SK-N-SH treated with all-trans-retinoic acid at 6 μM for 48 hours (cell line): ENCODE measurements around the gene TRIM46.
A peak's percentile ranks its signal among the peaks of the same experiment; 100 is the strongest.

ENCODE experiments used
- ATAC-seq: fragments of 200-7000 bp; cut with Tn5 transposase; 3 replicates; pipeline ENCODE4 v1.9.1; 2020; ENCODE audit warnings: mild to moderate bottlenecking, moderate library complexity
- ARNTL ChIP-seq: fragments of 450-650 bp; formaldehyde crosslinking; IDR thresholded peaks from 2 replicates; pipeline ENCODE4 v1.5.0; 2020; ENCODE audit warnings: low read depth, mild to moderate bottlenecking, moderate library complexity, borderline replicate concordance
- CREB5 ChIP-seq: fragments of 250-450 bp; sonication (Bioruptor Pico); IDR thresholded peaks from 2 replicates; pipeline ENCODE4 v1.5.1; 2020; ENCODE audit warnings: low read depth, mild to moderate bottlenecking, moderate library complexity
- CSDC2 ChIP-seq: fragments of 250-450 bp; sonication (Bioruptor Pico); IDR thresholded peaks from 2 replicates; pipeline ENCODE4 v1.5.0; 2020; ENCODE audit warnings: mild to moderate bottlenecking, moderate library complexity
- CSRNP3 ChIP-seq: fragments of 250-450 bp; sonication (Bioruptor Pico); IDR thresholded peaks from 2 replicates; pipeline ENCODE4 v1.5.1; 2021; ENCODE audit warnings: mild to moderate bottlenecking, moderate library complexity
- ESRRG ChIP-seq: fragments of 250-450 bp; sonication (Bioruptor Pico); IDR thresholded peaks from 2 replicates; pipeline ENCODE4 v1.6.1; 2021; ENCODE audit warnings: mild to moderate bottlenecking
- GLIS3 ChIP-seq: fragments of 250-450 bp; sonication (Bioruptor Pico); IDR thresholded peaks from 2 replicates; pipeline ENCODE4 v1.5.0; 2020; ENCODE audit warnings: mild to moderate bottlenecking, moderate library complexity
- ISL1 ChIP-seq: fragments of 250-450 bp; sonication (Bioruptor Pico); IDR thresholded peaks from 2 replicates; pipeline ENCODE4 v2.1.2; 2022; ENCODE audit warnings: mild to moderate bottlenecking, moderate library complexity
- PATZ1 ChIP-seq: fragments of 250-450 bp; sonication (Bioruptor Pico); IDR thresholded peaks from 2 replicates; pipeline ENCODE4 v1.8.0; 2020; ENCODE audit warnings: mild to moderate bottlenecking, moderate library complexity, borderline replicate concordance
- POU6F1 ChIP-seq: fragments of 250-450 bp; sonication (Bioruptor Pico); IDR thresholded peaks from 2 replicates; pipeline ENCODE4 v1.8.0; 2021; ENCODE audit warnings: low read depth, mild to moderate bottlenecking, moderate library complexity, borderline replicate concordance
- PPARA ChIP-seq: fragments of 250-450 bp; sonication (Bioruptor Pico); IDR thresholded peaks from 2 replicates; pipeline ENCODE4 v1.5.0; 2020; ENCODE audit warnings: mild to moderate bottlenecking, borderline replicate concordance
- RARB ChIP-seq: fragments of 250-450 bp; sonication (Bioruptor Pico); IDR thresholded peaks from 2 replicates; pipeline ENCODE4 v1.8.0; 2021; ENCODE audit warnings: mild to moderate bottlenecking, moderate library complexity
- TCF4 ChIP-seq: fragments of 250-450 bp; sonication (Bioruptor Pico); IDR thresholded peaks from 2 replicates; pipeline ENCODE4 v1.8.0; 2021; ENCODE audit warnings: mild to moderate bottlenecking, moderate library complexity, borderline replicate concordance
- TSHZ2 ChIP-seq: fragments of 250-450 bp; sonication (Bioruptor Pico); IDR thresholded peaks from 2 replicates; pipeline ENCODE4 v1.5.0; 2020; ENCODE audit warnings: mild to moderate bottlenecking, moderate library complexity
- ZC3H10 ChIP-seq: fragments of 250-450 bp; sonication (Bioruptor Pico); IDR thresholded peaks from 2 replicates; pipeline ENCODE4 v1.5.1; 2021; ENCODE audit warnings: mild to moderate bottlenecking, moderate library complexity
- ZFP3 ChIP-seq: fragments of 250-450 bp; sonication (Bioruptor Pico); IDR thresholded peaks from 2 replicates; pipeline ENCODE4 v1.5.0; 2020; ENCODE audit warnings: mild to moderate bottlenecking, moderate library complexity
- ZFP30 ChIP-seq: fragments of 450-650 bp; formaldehyde crosslinking; IDR thresholded peaks from 2 replicates; pipeline ENCODE4 v1.5.0; 2022; ENCODE audit warnings: mild to moderate bottlenecking, moderate library complexity
- ZNF565 ChIP-seq: fragments of 450-650 bp; formaldehyde crosslinking; conservative IDR thresholded peaks from 2 replicates; pipeline ENCODE4 v1.5.0; 2020; ENCODE audit warnings: low read depth, mild to moderate bottlenecking, moderate library complexity
- ZNF70 ChIP-seq: fragments of 450-650 bp; formaldehyde crosslinking; IDR thresholded peaks from 2 replicates; pipeline ENCODE4 v1.5.0; 2020; ENCODE audit warnings: mild to moderate bottlenecking, moderate library complexity
- ZNF8 ChIP-seq: fragments of 450-650 bp; formaldehyde crosslinking; IDR thresholded peaks from 2 replicates; pipeline ENCODE4 v1.5.0; 2020; ENCODE audit warnings: mild to moderate bottlenecking, moderate library complexity

The TRIM46 gene

GRCh38 chr1:155184351-155184811, 10.7 kb downstream of the TRIM46 start:
- TF ChIP-seq ZNF70 (CRISPR knock-in tag) (no peak), ZC3H10 (CRISPR knock-in tag) (no peak), CREB5 (CRISPR knock-in tag) (no peak), ISL1 (CRISPR knock-in tag) (no peak), POU6F1 (CRISPR knock-in tag) (no peak), PPARA (no peak)
- no peak for ATAC-seq

- TF ChIP-seq GLIS3 (CRISPR knock-in tag) (no peak), CREB5 (CRISPR knock-in tag) (no peak), CSDC2 (CRISPR knock-in tag) (no peak), ZNF565 (no peak), ZNF8 (CRISPR knock-in tag) (no peak), TSHZ2 (no peak), CSRNP3 (CRISPR knock-in tag) (no peak), RARB (CRISPR knock-in tag) (no peak), ARNTL (CRISPR knock-in tag) (no peak), ZFP30 (no peak)
- ATAC-seq = peak; percentile 14
Observed at GRCh38 chr1:155184835-155185782, 11.5 kb downstream of the TRIM46 start.

GRCh38 chr1:155185783-155186066, 12.1 kb downstream of the TRIM46 start:
- no peak for TF ChIP-seq TCF4 (CRISPR knock-in tag)
- TF ChIP-seq ZC3H10 (CRISPR knock-in tag) = no peak
- no peak for TF ChIP-seq ZFP3 (CRISPR knock-in tag)
- no peak for TF ChIP-seq RARB (CRISPR knock-in tag)
- TF ChIP-seq PATZ1 (CRISPR knock-in tag) = no peak
- TF ChIP-seq ZNF70 (CRISPR knock-in tag) = no peak
- no peak for TF ChIP-seq ESRRG (CRISPR knock-in tag)
- no peak for TF ChIP-seq ISL1 (CRISPR knock-in tag)
- no peak for TF ChIP-seq ARNTL (CRISPR knock-in tag)
- TF ChIP-seq PPARA = no peak
- ATAC-seq = no peak
